ENCODE measurements around the gene GAS7. TPM values are rescaled to one million over a fixed set of nuclear protein-coding genes. Genes with fewer than 3 reads are reported as not detected.

The GAS7 gene
- total RNA-seq, 2 donors from 2014 or later, result 10.3 to 144 TPM

DNA sequence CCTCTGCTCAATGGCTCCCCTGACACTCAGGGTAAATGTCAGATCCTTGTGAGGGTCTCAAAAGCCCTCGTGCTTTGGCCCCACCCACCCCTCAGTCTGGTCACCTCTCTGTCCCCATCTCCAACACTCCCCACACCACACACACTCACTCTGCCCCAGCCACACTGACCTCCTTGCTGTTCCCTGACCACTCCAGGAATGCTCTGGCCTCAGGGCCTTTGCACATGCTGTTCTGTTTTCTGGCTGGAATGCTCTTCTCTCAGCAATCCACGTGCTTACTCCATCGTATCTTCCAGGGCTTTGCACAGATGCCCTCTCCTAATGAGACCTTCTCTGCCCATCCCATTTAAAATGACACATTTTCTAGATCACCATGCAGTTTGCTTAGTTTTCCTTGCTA, 28.2 kb downstream of the GAS7 start:
- Histone ChIP-seq H3K4me3 (no peak overlapping the region), H3K9me3 (no peaks in the 10 kb centered on the region), H3K4me1 (replicated peaks) (no peaks in the 10 kb centered on the region), H3K36me3 (no peaks in the 10 kb centered on the region), H3K27ac (no peak overlapping the region), H3K27me3 (replicated peaks; ENCODE audit: insufficient read depth) (no peaks in the 10 kb centered on the region)
- intact Hi-C loops (cut with DNase I), result no loop called here
- 77% methylated on average over 3 of the region's 3 CpGs for WGBS
- DNase-seq (ENCODE audit: low spot score), result no peak
- TF ChIP-seq, protein P1, sequence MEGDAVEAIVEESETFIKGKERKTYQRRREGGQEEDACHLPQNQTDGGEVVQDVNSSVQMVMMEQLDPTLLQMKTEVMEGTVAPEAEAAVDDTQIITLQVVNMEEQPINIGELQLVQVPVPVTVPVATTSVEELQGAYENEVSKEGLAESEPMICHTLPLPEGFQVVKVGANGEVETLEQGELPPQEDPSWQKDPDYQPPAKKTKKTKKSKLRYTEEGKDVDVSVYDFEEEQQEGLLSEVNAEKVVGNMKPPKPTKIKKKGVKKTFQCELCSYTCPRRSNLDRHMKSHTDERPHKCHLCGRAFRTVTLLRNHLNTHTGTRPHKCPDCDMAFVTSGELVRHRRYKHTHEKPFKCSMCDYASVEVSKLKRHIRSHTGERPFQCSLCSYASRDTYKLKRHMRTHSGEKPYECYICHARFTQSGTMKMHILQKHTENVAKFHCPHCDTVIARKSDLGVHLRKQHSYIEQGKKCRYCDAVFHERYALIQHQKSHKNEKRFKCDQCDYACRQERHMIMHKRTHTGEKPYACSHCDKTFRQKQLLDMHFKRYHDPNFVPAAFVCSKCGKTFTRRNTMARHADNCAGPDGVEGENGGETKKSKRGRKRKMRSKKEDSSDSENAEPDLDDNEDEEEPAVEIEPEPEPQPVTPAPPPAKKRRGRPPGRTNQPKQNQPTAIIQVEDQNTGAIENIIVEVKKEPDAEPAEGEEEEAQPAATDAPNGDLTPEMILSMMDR (IDR thresholded peaks at IDR 0.05), result no peak
- TF ChIP-seq POLR2AphosphoS5 (IDR thresholded peaks at IDR 0.05) (no peak), POLR2A (IDR thresholded peaks at IDR 0.05) (no peak)

DNA sequence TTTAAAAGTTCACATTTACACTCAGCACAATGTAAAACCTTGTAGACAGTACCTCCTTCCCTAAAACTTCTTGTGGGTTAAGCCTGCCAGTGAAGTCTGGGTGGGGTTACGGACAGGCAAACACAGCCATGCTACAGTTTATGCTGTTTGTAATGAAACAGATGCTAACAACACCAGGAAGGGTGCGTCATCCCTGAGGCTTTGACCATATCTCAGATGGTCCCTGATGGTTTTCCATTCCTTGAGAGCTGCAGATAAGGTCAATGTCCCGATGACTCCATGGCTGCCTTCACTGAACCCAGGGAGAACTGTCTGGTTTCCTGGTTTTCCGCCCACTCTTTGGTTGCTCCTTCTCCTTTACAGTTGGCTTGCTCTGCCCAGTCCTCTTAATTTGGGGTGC, 29.1 kb downstream of the GAS7 start:
- WGBS, result 91% methylated on average over 4 of the region's 4 CpGs
- Histone ChIP-seq H3K4me1 (replicated peaks) (no peaks in the 10 kb centered on the region), H3K36me3 (no peaks in the 10 kb centered on the region), H3K27ac (no peak overlapping the region), H3K27me3 (replicated peaks; ENCODE audit: insufficient read depth) (no peaks in the 10 kb centered on the region), H3K9me3 (no peaks in the 10 kb centered on the region), H3K4me3 (no peak overlapping the region)
- TF ChIP-seq POLR2A (IDR thresholded peaks at IDR 0.05) (no peak), POLR2AphosphoS5 (IDR thresholded peaks at IDR 0.05) (no peak)
- TF ChIP-seq, protein P1 (IDR thresholded peaks at IDR 0.05), result no peak
- intact Hi-C loops (cut with DNase I), result no loop called here
- DNase-seq (ENCODE audit: low spot score), result no peak

DNA sequence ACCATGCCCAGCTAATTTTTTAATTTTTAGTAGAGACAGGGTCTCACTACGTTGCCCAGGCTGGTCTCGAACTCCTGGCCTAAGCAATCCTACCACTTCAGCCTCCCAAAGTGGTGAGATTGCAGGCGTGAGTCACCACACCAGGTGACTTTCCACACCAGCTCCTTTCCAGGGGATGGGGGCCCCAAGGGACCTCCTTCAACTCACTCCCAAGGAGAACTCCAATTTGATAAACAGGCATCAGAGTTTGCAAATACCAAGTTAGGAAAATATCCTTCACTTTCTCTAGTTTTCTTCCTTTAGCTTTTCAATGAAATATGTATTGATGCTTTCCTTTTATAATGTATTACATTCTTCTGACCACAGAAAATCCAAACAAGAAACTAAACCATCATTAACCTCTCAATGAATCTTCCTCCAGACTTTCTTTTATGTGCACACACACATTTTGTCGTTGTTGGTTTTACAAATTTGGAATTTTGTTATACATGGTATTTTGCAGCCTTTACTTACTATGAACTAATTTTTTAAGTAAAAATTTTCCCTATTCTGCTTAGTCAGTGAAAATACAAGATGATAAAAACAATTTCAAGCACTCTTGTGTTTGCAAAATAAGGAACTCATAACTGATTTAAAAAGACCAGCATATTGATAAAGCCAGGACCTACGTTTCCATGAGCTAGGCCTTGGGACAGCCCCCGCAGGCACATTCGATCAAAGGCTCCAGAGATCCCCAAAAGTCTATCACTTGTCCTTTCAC, 32.0 kb downstream of the GAS7 start:
- DNase-seq (ENCODE audit: low spot score), result no peak
- H3K9me3 ChIP-seq, result no peaks in the 10 kb centered on the region
- H3K27ac ChIP-seq, result no peak overlapping the region
- intact Hi-C loops (cut with DNase I), result no loop called here
- no peak overlapping the region for H3K4me3 ChIP-seq
- 94% methylated on average over 7 of the region's 7 CpGs for WGBS
- TF ChIP-seq, protein P1 (IDR thresholded peaks at IDR 0.05), result no peak
- TF ChIP-seq POLR2AphosphoS5 (IDR thresholded peaks at IDR 0.05) (no peak), POLR2A (IDR thresholded peaks at IDR 0.05) (no peak)
- H3K4me1 ChIP-seq (replicated peaks), result no peaks in the 10 kb centered on the region
- no peaks in the 10 kb centered on the region for H3K36me3 ChIP-seq
- H3K27me3 ChIP-seq (replicated peaks; ENCODE audit: insufficient read depth), result no peaks in the 10 kb centered on the region

DNA sequence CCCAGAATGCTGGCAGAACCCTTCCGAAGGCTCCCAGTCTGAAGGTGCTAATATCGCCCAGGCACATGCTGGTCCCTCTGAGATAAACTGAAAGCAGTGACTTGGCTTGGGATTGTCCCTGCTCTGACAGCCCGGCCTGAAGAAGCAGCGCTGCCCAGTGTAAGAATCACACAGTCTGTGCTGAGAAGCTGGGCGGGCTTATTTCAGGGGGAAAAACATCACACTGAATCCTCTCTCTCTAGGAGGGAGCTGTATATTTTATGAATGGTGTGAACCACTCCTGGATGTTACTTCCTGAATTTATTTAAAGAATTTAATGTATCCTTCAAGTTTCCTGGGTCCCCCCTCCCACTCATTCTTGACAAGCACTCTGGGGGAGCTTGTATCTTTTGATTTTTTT, 36.3 kb downstream of the GAS7 start:
- Histone ChIP-seq H3K36me3 (no peaks in the 10 kb centered on the region), H3K4me1 (replicated peaks) (no peaks in the 10 kb centered on the region), H3K4me3 (no peak overlapping the region), H3K27ac (no peak overlapping the region), H3K27me3 (replicated peaks; ENCODE audit: insufficient read depth) (no peaks in the 10 kb centered on the region), H3K9me3 (no peaks in the 10 kb centered on the region)
- TF ChIP-seq, protein P1 (IDR thresholded peaks at IDR 0.05), result no peak
- no peak for TF ChIP-seq POLR2A (IDR thresholded peaks at IDR 0.05)
- no peak for TF ChIP-seq POLR2AphosphoS5 (IDR thresholded peaks at IDR 0.05)
- intact Hi-C loops (cut with DNase I), result no loop called here
- 67% methylated on average over 5 of the region's 5 CpGs for WGBS
- no peak for DNase-seq (ENCODE audit: low spot score)

DNA sequence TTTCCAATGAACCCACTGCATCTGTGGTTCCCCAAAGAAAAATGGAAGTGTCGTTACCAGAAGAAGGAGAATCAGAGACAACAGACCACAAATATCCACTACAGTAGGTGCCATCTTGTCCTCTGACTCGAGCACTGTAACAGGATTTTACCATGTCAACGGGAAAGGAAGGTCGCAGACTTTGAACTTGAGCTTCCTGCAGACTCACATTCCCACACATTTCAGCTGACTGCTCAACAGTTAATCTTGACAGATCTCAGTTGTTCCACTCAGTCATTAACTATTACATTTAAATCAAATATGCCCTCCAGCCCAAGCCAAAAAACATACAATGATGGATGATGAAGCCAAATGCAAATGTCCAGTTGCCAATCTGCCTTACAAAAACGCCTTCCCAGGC, 37.0 kb downstream of the GAS7 start:
- Histone ChIP-seq H3K36me3 (no peaks in the 10 kb centered on the region), H3K27ac (no peak overlapping the region), H3K27me3 (replicated peaks; ENCODE audit: insufficient read depth) (no peaks in the 10 kb centered on the region), H3K4me3 (no peak overlapping the region), H3K4me1 (replicated peaks) (no peaks in the 10 kb centered on the region), H3K9me3 (no peaks in the 10 kb centered on the region)
- intact Hi-C loops (cut with DNase I), result no loop called here
- 83% methylated on average over 5 of the region's 5 CpGs for WGBS
- TF ChIP-seq, protein P1 (IDR thresholded peaks at IDR 0.05), result no peak
- TF ChIP-seq POLR2A (IDR thresholded peaks at IDR 0.05) (no peak), POLR2AphosphoS5 (IDR thresholded peaks at IDR 0.05) (no peak)
- DNase-seq (ENCODE audit: low spot score), result no peak

Data from prostate gland (tissue), 2 donors.